Measurements from ENCODE around the gene TMEM134. TPM values are rescaled to one million over a fixed set of nuclear protein-coding genes. Genes with fewer than 3 reads are reported as not detected.

Gene TMEM134
- total and polyA plus RNA-seq, 9 of the 15 experiments (the other 6 are each of a cell fraction or from before 2014, with no cell fraction given): 0.63 to 48.4 (median 10.7) TPM

DNA sequence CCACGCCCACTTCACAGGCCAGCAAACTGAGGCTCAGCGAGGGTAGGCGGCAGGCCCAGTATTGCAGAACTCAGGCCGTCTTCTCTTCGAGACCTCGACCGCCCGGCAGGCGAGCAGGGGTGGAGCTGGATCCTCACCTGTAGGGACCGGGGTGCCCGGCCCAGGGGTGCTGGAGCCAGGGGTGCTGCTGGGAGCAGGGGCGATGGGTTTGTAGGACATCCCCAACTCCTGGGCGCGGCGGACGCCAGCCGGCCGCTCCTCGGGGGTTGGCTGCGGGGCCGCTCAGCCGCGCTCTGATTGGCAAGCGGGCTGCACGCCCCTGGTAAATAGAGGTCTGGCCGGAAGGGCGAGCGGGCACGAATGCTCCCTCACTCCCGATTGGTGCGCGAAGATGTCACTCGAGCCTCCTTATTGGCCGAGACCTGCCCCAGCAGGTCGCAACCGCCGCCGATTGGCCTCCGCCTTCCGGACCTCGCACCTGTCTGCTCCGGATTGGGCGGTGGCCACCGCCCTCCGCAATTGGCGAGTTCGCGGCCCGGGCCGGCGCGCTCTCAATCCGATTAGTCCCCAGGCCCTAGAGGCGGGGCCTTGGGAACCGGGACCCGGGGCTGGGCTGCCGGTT, 38.9 kb upstream of the TMEM134 start, which contains the start of gene CDK2AP2 (continued):
- TF ChIP-seq CHD4 (IDR thresholded peaks at IDR 0.05; ENCODE audit: insufficient read depth, insufficient replicate concordance, low read depth, low read length, poor library complexity, severe bottlenecking) (peak; percentile 91), ELF2 (CRISPR knock-in tag; IDR thresholded peaks at IDR 0.05) (peak; percentile 13; the same call in 1 of the 2 replicates), HDAC2 (IDR thresholded peaks at IDR 0.05) (peak; percentile 98), NONO (IDR thresholded peaks at IDR 0.05; ENCODE audit: low read depth in 2 of 2, low read length in 1 of 2) (no peak), KDM1A (IDR thresholded peaks at IDR 0.05) (peak; percentile 95 to 98), IFI16 (CRISPR knock-in tag; IDR thresholded peaks at IDR 0.05) (no peak), SMC3 (conservative IDR thresholded peaks at IDR 0.05; ENCODE audit: insufficient read depth, low read depth, low read length) (0 out of 2 replicates have a peak, but pooled peaks have one; percentile 7), ZNF134 (CRISPR knock-in tag; conservative IDR thresholded peaks at IDR 0.05) (peak; percentile 44; the same call in 1 of the 2 replicates), SNRNP70 (optimal IDR thresholded peaks at IDR 0.05; ENCODE audit: low read depth, low read length) (no peak), ETV1 (tag; conservative IDR thresholded peaks at IDR 0.05; ENCODE audit: low read depth) (peak; percentile 50; the same call in 1 of the 2 replicates), MAZ (CRISPR knock-in tag; conservative IDR thresholded peaks at IDR 0.05 in 1 of 2, IDR thresholded peaks at IDR 0.05 in 1 of 2) (peak in 1 of 2 experiments; percentile 11; a peak in 1 of 4 replicates), MTA1 (IDR thresholded peaks at IDR 0.05; ENCODE audit: borderline replicate concordance) (no peak), ASH1L (IDR thresholded peaks at IDR 0.05; ENCODE audit: borderline replicate concordance, low read depth, partially characterized antibody) (peak; percentile 99), PRMT5 (CRISPR knock-in tag; IDR thresholded peaks at IDR 0.05) (no peak), RCOR1 (IDR thresholded peaks at IDR 0.05; ENCODE audit: borderline replicate concordance in 1 of 2, low read depth in 2 of 2, low read length in 2 of 2) (peak; percentile 69 to 82; a peak in 3 of 4 replicates), E2F3 (CRISPR knock-in tag; IDR thresholded peaks at IDR 0.05) (0 out of 2 replicates have a peak, but pooled peaks have one; percentile 20)
- TF ChIP-seq, protein P1, sequence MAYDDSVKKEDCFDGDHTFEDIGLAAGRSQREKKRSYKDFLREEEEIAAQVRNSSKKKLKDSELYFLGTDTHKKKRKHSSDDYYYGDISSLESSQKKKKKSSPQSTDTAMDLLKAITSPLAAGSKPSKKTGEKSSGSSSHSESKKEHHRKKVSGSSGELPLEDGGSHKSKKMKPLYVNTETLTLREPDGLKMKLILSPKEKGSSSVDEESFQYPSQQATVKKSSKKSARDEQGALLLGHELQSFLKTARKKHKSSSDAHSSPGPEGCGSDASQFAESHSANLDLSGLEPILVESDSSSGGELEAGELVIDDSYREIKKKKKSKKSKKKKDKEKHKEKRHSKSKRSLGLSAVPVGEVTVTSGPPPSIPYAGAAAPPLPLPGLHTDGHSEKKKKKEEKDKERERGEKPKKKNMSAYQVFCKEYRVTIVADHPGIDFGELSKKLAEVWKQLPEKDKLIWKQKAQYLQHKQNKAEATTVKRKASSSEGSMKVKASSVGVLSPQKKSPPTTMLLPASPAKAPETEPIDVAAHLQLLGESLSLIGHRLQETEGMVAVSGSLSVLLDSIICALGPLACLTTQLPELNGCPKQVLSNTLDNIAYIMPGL (CRISPR knock-in tag; IDR thresholded peaks at IDR 0.05): peak; percentile 6; the same call in 1 of the 2 replicates
- TF ChIP-seq, protein P2, sequence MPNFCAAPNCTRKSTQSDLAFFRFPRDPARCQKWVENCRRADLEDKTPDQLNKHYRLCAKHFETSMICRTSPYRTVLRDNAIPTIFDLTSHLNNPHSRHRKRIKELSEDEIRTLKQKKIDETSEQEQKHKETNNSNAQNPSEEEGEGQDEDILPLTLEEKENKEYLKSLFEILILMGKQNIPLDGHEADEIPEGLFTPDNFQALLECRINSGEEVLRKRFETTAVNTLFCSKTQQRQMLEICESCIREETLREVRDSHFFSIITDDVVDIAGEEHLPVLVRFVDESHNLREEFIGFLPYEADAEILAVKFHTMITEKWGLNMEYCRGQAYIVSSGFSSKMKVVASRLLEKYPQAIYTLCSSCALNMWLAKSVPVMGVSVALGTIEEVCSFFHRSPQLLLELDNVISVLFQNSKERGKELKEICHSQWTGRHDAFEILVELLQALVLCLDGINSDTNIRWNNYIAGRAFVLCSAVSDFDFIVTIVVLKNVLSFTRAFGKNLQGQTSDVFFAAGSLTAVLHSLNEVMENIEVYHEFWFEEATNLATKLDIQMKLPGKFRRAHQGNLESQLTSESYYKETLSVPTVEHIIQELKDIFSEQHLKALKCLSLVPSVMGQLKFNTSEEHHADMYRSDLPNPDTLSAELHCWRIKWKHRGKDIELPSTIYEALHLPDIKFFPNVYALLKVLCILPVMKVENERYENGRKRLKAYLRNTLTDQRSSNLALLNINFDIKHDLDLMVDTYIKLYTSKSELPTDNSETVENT (CRISPR knock-in tag; IDR thresholded peaks at IDR 0.05): no peak; the same call in 1 of the 2 replicates
- TF ChIP-seq, protein P3, sequence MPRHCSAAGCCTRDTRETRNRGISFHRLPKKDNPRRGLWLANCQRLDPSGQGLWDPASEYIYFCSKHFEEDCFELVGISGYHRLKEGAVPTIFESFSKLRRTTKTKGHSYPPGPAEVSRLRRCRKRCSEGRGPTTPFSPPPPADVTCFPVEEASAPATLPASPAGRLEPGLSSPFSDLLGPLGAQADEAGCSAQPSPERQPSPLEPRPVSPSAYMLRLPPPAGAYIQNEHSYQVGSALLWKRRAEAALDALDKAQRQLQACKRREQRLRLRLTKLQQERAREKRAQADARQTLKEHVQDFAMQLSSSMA (CRISPR knock-in tag; IDR thresholded peaks at IDR 0.05): peak; percentile 73; the same call in 1 of the 2 replicates
- TF ChIP-seq, protein P4, sequence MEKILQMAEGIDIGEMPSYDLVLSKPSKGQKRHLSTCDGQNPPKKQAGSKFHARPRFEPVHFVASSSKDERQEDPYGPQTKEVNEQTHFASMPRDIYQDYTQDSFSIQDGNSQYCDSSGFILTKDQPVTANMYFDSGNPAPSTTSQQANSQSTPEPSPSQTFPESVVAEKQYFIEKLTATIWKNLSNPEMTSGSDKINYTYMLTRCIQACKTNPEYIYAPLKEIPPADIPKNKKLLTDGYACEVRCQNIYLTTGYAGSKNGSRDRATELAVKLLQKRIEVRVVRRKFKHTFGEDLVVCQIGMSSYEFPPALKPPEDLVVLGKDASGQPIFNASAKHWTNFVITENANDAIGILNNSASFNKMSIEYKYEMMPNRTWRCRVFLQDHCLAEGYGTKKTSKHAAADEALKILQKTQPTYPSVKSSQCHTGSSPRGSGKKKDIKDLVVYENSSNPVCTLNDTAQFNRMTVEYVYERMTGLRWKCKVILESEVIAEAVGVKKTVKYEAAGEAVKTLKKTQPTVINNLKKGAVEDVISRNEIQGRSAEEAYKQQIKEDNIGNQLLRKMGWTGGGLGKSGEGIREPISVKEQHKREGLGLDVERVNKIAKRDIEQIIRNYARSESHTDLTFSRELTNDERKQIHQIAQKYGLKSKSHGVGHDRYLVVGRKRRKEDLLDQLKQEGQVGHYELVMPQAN (IDR thresholded peaks at IDR 0.05; ENCODE audit: borderline replicate concordance): peak; percentile 85

Data from K562 (cell line).